BLaER1 treated with 17β-estradiol and CSF1 and Interleukin-3, amounts not matched to agents 10 nM and 100 nM (cell line): ENCODE measurements around the gene DMBT1.

Experiments
- H3K27ac ChIP-seq, 11 experiments: shearing (Covaris generic); formaldehyde crosslinking; 2 replicates each; pipeline ENCODE4 v1.8.1; 2022
- H3K27me3 ChIP-seq, 11 experiments: shearing (Covaris generic); formaldehyde crosslinking; 2 replicates each; pipeline ENCODE4 v1.8.1; 2022
- H3K36me3 ChIP-seq, 11 experiments: shearing (Covaris generic); formaldehyde crosslinking; 2 replicates each; pipeline ENCODE4 v1.8.1; 2022
- H3K4me1 ChIP-seq, 10 experiments: shearing (Covaris generic); formaldehyde crosslinking; 2 replicates each; pipeline ENCODE4 v1.8.1; 2022
- H3K4me2 ChIP-seq, 11 experiments: shearing (Covaris generic); formaldehyde crosslinking; 2 replicates each; pipeline ENCODE4 v1.8.1; 2022
- H3K4me3 ChIP-seq, 10 experiments: shearing (Covaris generic); formaldehyde crosslinking; 2 replicates each; pipeline ENCODE4 v1.8.1; 2022
- H3K9ac ChIP-seq, 11 experiments: shearing (Covaris generic); formaldehyde crosslinking; 2 replicates each; pipeline ENCODE4 v1.8.1; 2022
- H3K9me3 ChIP-seq, 11 experiments: shearing (Covaris generic); formaldehyde crosslinking; replicated peaks in 1 of 11; 2 replicates each; pipeline ENCODE4 v1.8.1; 2022
- H4K20me1 ChIP-seq, 11 experiments: shearing (Covaris generic); formaldehyde crosslinking; 2 replicates each; pipeline ENCODE4 v1.8.1; 2022
- Cebpa-rat ChIP-seq, 11 experiments: shearing (Covaris generic); IDR thresholded peaks; 2 replicates each; pipeline ENCODE4 v1.8.1; 2022

The DMBT1 gene

GRCh38 chr10:122521011-122521410 lies 39.5 kb upstream of the DMBT1 start:
- H3K27me3 ChIP-seq = no peaks in the 10 kb centered on the region
- H4K20me1 ChIP-seq = no peaks in the 10 kb centered on the region
- H3K4me1 ChIP-seq = peaks cover 9 to 19% (median 15%) of the 10 kb centered on the region in 10 experiments
- no peak overlapping the region for H3K4me3 ChIP-seq
- H3K4me2 ChIP-seq = peak overlapping the region in 2 of 11 experiments; percentile 5 to 28; a peak in 2 of 22 replicates
- no peak for TF ChIP-seq Cebpa-rat (IDR thresholded peaks at IDR 0.05)
- H3K27ac ChIP-seq = peak overlapping the region in 3 of 11 experiments; percentile 22 to 46 (median 36); a peak in 6 of 22 replicates
- peaks cover 8 to 14% (median 10%) of the 10 kb centered on the region in 11 experiments for H3K9me3 ChIP-seq
- no peak overlapping the region for H3K9ac ChIP-seq
- no peaks in the 10 kb centered on the region for H3K36me3 ChIP-seq

- no peaks in the 10 kb centered on the region for H3K36me3 ChIP-seq
- no peaks in the 10 kb centered on the region for H3K27me3 ChIP-seq
- H4K20me1 ChIP-seq = no peaks in the 10 kb centered on the region
- H3K4me3 ChIP-seq = no peak overlapping the region
- no peak for TF ChIP-seq Cebpa-rat (IDR thresholded peaks at IDR 0.05)
- peaks cover 8 to 30% (median 18%) of the 10 kb centered on the region in 10 experiments; a peak in 16 of 20 replicates for H3K4me1 ChIP-seq
- no peak overlapping the region for H3K4me2 ChIP-seq
- no peak overlapping the region for H3K27ac ChIP-seq
- peaks cover 8 to 15% (median 10%) of the 10 kb centered on the region in 11 experiments for H3K9me3 ChIP-seq
- H3K9ac ChIP-seq = no peak overlapping the region
Measured at GRCh38 chr10:122524811-122525210, 35.7 kb upstream of the DMBT1 start.

- peaks cover 8 to 25% (median 10%) of the 10 kb centered on the region in 11 experiments for H3K9me3 ChIP-seq
- H3K4me2 ChIP-seq = peak overlapping the region in 6 of 11 experiments; percentile 8 to 51 (median 33); a peak in 6 of 22 replicates
- no peak overlapping the region for H3K4me3 ChIP-seq
- H3K9ac ChIP-seq = no peak overlapping the region
- H3K36me3 ChIP-seq = no peaks in the 10 kb centered on the region
- peak overlapping the region in 3 of 11 experiments; percentile 10 to 19 (median 12); a peak in 3 of 22 replicates for H3K27ac ChIP-seq
- H4K20me1 ChIP-seq = no peaks in the 10 kb centered on the region
- H3K4me1 ChIP-seq = peaks cover 13 to 40% (median 26%) of the 10 kb centered on the region in 10 experiments; a peak in 16 of 20 replicates
- TF ChIP-seq Cebpa-rat (IDR thresholded peaks at IDR 0.05) = no peak
- no peaks in the 10 kb centered on the region for H3K27me3 ChIP-seq
Measured at GRCh38 chr10:122525788-122526187, 34.8 kb upstream of the DMBT1 start.

GRCh38 chr10:122526892-122527291 lies 33.7 kb upstream of the DMBT1 start:
- Histone ChIP-seq H3K27me3 (no peaks in the 10 kb centered on the region), H3K9me3 (peaks cover 8 to 26% (median 10%) of the 10 kb centered on the region in 11 experiments), H4K20me1 (no peaks in the 10 kb centered on the region), H3K36me3 (no peaks in the 10 kb centered on the region), H3K27ac (peak overlapping the region in 4 of 11 experiments; percentile 12 to 38 (median 22); a peak in 5 of 22 replicates), H3K4me3 (no peak overlapping the region), H3K4me1 (peaks cover 13 to 44% (median 26%) of the 10 kb centered on the region in 10 experiments; a peak in 16 of 20 replicates), H3K9ac (no peak overlapping the region), H3K4me2 (peak overlapping the region in 9 of 11 experiments; percentile 8 to 51 (median 38); a peak in 12 of 22 replicates)
- no peak for TF ChIP-seq Cebpa-rat (IDR thresholded peaks at IDR 0.05)

GRCh38 chr10:122530177-122530576 lies 30.4 kb upstream of the DMBT1 start:
- Histone ChIP-seq H3K4me1 (peaks cover 13 to 44% (median 26%) of the 10 kb centered on the region in 10 experiments; a peak in 16 of 20 replicates), H3K27me3 (no peaks in the 10 kb centered on the region), H3K4me3 (no peak overlapping the region), H4K20me1 (no peaks in the 10 kb centered on the region), H3K9ac (no peak overlapping the region), H3K27ac (peak overlapping the region in 3 of 11 experiments; percentile 28 to 56 (median 43); a peak in 6 of 22 replicates), H3K9me3 (peaks cover 0 to 12% (median 0%) of the 10 kb centered on the region in 11 experiments; a peak in 3 of 22 replicates), H3K4me2 (peak overlapping the region in 10 of 11 experiments; percentile 4 to 67 (median 36); a peak in 14 of 22 replicates), H3K36me3 (no peaks in the 10 kb centered on the region)
- no peak for TF ChIP-seq Cebpa-rat (IDR thresholded peaks at IDR 0.05)

GRCh38 chr10:122531261-122531660 lies 29.3 kb upstream of the DMBT1 start:
- no peak overlapping the region for H3K4me3 ChIP-seq
- H3K27me3 ChIP-seq = no peaks in the 10 kb centered on the region
- peak overlapping the region in 1 of 11 experiments; percentile 60; a peak in 1 of 22 replicates for H3K4me2 ChIP-seq
- peaks cover 0 to 13% (median under 1%) of the 10 kb centered on the region in 11 experiments; a peak in 10 of 22 replicates for H3K9me3 ChIP-seq
- H3K36me3 ChIP-seq = no peaks in the 10 kb centered on the region
- no peak for TF ChIP-seq Cebpa-rat (IDR thresholded peaks at IDR 0.05)
- H3K4me1 ChIP-seq = peaks cover 13 to 49% (median 24%) of the 10 kb centered on the region in 10 experiments; a peak in 16 of 20 replicates
- no peak overlapping the region for H3K9ac ChIP-seq
- no peak overlapping the region for H3K27ac ChIP-seq
- H4K20me1 ChIP-seq = no peaks in the 10 kb centered on the region

GRCh38 chr10:122531939-122532338 lies 28.6 kb upstream of the DMBT1 start:
- Histone ChIP-seq H3K9ac (no peak overlapping the region), H3K27me3 (no peaks in the 10 kb centered on the region), H3K4me2 (no peak overlapping the region), H4K20me1 (no peaks in the 10 kb centered on the region), H3K4me1 (peaks cover 13 to 44% (median 18%) of the 10 kb centered on the region in 10 experiments; a peak in 15 of 20 replicates), H3K4me3 (no peak overlapping the region), H3K36me3 (no peaks in the 10 kb centered on the region), H3K9me3 (peaks cover 0 to 19% (median 8%) of the 10 kb centered on the region in 11 experiments; a peak in 13 of 22 replicates), H3K27ac (no peak overlapping the region)
- TF ChIP-seq Cebpa-rat (IDR thresholded peaks at IDR 0.05) = no peak

- Histone ChIP-seq H3K9me3 (peaks cover 7 to 27% (median 15%) of the 10 kb centered on the region in 11 experiments; a peak in 20 of 22 replicates), H3K9ac (no peak overlapping the region), H3K4me2 (no peak overlapping the region), H3K27me3 (no peaks in the 10 kb centered on the region), H3K27ac (no peak overlapping the region), H3K4me1 (peaks cover 13 to 47% (median 16%) of the 10 kb centered on the region in 10 experiments; a peak in 15 of 20 replicates), H3K4me3 (no peak overlapping the region), H4K20me1 (no peaks in the 10 kb centered on the region), H3K36me3 (no peaks in the 10 kb centered on the region)
- TF ChIP-seq Cebpa-rat (IDR thresholded peaks at IDR 0.05) = no peak
Measured at GRCh38 chr10:122532601-122533296, 27.8 kb upstream of the DMBT1 start.

GRCh38 chr10:122537545-122537944 lies 23.0 kb upstream of the DMBT1 start:
- H3K27ac ChIP-seq = peak overlapping the region in 1 of 11 experiments; percentile 1; a peak in 1 of 22 replicates
- peaks cover 5 to 37% (median 22%) of the 10 kb centered on the region in 11 experiments; a peak in 20 of 22 replicates for H3K9me3 ChIP-seq
- H4K20me1 ChIP-seq = no peaks in the 10 kb centered on the region
- H3K4me2 ChIP-seq = peak overlapping the region in 1 of 11 experiments; percentile 28; a peak in 1 of 22 replicates
- TF ChIP-seq Cebpa-rat (IDR thresholded peaks at IDR 0.05) = no peak
- H3K4me1 ChIP-seq = peaks cover 25 to 62% (median 37%) of the 10 kb centered on the region in 10 experiments
- no peaks in the 10 kb centered on the region for H3K36me3 ChIP-seq
- no peak overlapping the region for H3K9ac ChIP-seq
- H3K27me3 ChIP-seq = no peaks in the 10 kb centered on the region
- H3K4me3 ChIP-seq = no peak overlapping the region
